K562 treated with DMSO at 1 percent for 4 hours (cell line): ENCODE measurements around the gene MYPOP. TPM values are rescaled to one million over a fixed set of nuclear protein-coding genes. Genes with fewer than 3 reads are reported as not detected.

Experiments used
- total RNA-seq: library from RNA; unstranded; fragments of 300-600 nt; gene quantifications from 2 replicates; pipeline ENCODE4 v1.2.3, GENCODE V29; 2022; ENCODE audit not compliant: insufficient read depth

Gene MYPOP, protein sequence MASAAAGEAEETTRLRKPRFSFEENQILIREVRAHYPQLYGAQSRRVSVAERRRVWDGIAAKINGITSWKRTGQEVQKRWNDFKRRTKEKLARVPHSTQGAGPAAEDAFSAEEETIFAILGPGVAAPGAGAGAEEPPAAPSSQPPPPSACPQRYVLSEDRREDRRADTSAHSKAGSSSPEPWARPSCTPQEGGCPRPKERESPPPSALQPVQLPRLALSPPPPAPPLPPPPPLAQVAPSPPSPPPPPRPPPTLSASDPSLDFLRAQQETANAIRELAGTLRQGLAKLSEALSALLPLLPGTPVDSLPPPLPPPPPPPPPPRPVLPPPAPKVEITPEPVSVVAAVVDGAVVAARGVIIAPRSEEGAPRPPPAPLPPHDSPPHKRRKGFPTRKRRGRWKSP
- 7.3 and 9.6 TPM in 2 replicates for total RNA-seq

DNA sequence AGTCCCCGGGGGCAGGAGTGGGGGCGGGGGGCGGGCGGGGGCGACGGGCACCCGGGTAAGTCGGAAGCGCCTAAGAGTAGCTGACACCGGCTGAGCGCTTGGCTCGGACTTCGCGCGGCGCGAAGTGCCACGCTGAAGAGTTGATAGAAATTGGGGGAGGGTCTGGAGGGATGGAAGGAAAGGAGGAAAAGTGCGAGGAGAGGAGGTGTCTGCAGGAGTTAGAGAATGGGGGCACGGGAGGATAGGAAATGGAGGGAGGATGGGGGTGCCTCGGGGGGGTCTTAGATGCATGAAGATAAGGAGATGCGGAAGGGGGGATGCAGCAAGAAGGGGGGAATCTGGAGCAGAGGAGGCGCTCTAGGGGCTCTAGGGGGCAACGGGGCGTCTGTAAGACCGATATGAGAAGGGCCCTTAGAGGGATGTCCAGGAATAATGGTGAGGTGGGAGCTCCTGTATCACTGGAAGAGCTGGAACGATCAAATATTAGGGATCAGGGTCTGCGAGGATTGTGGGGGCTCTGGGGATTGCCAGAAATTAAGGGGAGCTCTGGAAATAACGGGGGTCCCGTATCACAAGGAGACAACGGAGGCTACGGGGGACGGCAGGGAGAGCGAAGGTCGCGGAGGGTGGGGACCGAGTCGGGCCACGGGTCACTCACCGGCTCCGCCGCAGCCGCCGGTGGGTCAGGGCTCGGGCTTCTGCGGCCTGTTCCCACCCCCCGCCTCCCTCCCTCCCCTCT lies at the start of gene MYPOP:
Gene MYPOP, minus strand, starts transcription at position 702 of the 739 bp plus-strand sequence. CDS start 840 bp downstream, outside the sequence.

GRCh38 chr19:45913874-45914830 lies 11.7 kb upstream of the MYPOP start, which contains the start of gene NANOS2:
TSS of gene NANOS2 (minus strand) at chr19:45914778. CDS start at chr19:45914693, 85 bp downstream.

GRCh38 chr19:45885556-45886426 lies 16.6 kb downstream of the MYPOP start, which contains the start of gene IRF2BP1:
TSS of gene IRF2BP1 (minus strand) at chr19:45886141. CDS start at chr19:45885774, 367 bp downstream.

GRCh38 chr19:45863840-45864628 lies 38.4 kb downstream of the MYPOP start, which contains the start of gene FOXA3:
TSS of gene FOXA3 (plus strand) at chr19:45864326. CDS start at chr19:45864457, 131 bp downstream.

DNA sequence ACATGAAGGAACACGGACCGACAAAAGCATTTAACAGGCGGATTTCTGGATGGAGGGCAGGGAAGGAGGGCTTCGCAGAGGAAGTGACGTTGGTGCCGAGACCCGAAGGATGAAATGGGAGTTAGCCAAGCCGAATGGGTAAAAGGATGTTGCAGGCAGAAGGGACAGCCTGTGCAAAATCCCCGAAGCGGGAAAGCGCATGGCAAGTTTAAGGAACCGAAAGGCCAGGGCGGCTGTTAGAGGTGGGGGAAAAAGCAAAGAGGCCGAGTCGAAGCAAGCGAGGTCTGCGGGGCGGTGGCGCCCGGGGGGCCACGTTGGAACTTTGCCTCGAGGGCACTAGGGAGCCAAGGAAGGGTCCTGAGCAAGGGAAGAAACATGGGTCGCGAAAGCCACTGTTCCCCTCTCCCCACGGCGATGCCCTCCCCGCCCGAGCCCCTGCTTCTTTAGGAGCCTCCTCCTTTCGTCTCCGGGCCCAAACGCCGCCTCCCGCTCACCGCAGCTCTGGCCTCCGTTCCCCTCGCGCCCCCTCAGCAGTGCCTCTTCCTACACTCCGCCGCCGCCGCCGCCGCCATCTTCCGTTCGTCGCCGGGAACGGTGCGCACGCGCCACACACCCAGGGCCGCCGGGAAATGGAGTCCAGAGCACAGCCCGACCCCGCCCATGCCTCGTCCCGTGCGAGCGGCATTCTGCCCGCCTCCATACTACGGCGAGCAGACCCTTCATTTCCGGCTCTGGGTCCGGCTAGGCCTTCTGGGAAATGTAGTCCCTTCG lies 39.7 kb downstream of the MYPOP start, which contains the start of gene SYMPK:
Gene SYMPK, minus strand, starts transcription at position 584 of the 771 bp plus-strand sequence. CDS start 8,652 bp downstream, outside the sequence.

Other genes starting within 250 kb of the MYPOP start
- gene GIPR, start 234.4 kb downstream of the MYPOP start, total RNA-seq = 11.7 and 15.8 TPM in 2 replicates
- 823 and 893 TPM in 2 replicates for gene SNRPD2, start 210.7 kb downstream of the MYPOP start, total RNA-seq
- 22.5 and 31.7 TPM in 2 replicates for gene QPCTL, start 209.9 kb downstream of the MYPOP start, total RNA-seq
- 16.7 TPM in 2 replicates for gene FBXO46, start 171.7 kb downstream of the MYPOP start, total RNA-seq
- 0.28 and 0.44 TPM in 2 replicates for gene MEIOSIN, start 169.2 kb downstream of the MYPOP start, total RNA-seq
- gene SIX5, start 133.4 kb downstream of the MYPOP start, total RNA-seq = 18.3 and 23.1 TPM in 2 replicates
- gene DMPK, start 120.1 kb downstream of the MYPOP start, total RNA-seq = 40.1 and 61.8 TPM in 2 replicates
- gene DMWD, start 109.8 kb downstream of the MYPOP start, total RNA-seq = 32.7 and 43.6 TPM in 2 replicates
- 0.44 and 1.2 TPM in 2 replicates for gene RSPH6A, start 87.3 kb downstream of the MYPOP start, total RNA-seq
- gene SYMPK, start 39.5 kb downstream of the MYPOP start, total RNA-seq = 85.7 and 90.4 TPM in 2 replicates
- 3.1 and 4.3 TPM in 2 replicates for gene FOXA3, start 38.3 kb downstream of the MYPOP start, total RNA-seq
- gene IRF2BP1, start 16.5 kb downstream of the MYPOP start, total RNA-seq = 40.4 and 41.9 TPM in 2 replicates
- not detected in 2 replicates for gene NANOS2, start 12.2 kb upstream of the MYPOP start, total RNA-seq
- gene NOVA2, start 71.3 kb upstream of the MYPOP start, total RNA-seq = not detected in 2 replicates
- 7.1 and 10.1 TPM in 2 replicates for gene CCDC61, start 92.9 kb upstream of the MYPOP start, total RNA-seq
- gene PGLYRP1, start 120.4 kb upstream of the MYPOP start, total RNA-seq = not detected in 2 replicates
- gene IGFL4, start 138.4 kb upstream of the MYPOP start, total RNA-seq = not detected in 2 replicates
- not detected in 2 replicates for gene IGFL3, start 222.1 kb upstream of the MYPOP start, total RNA-seq
- 49.0 and 49.9 TPM in 2 replicates for gene IGFL2, start 245.6 kb upstream of the MYPOP start, total RNA-seq